H1 (cell line): Measurements from ENCODE around the gene LRRC8D. TPM values are rescaled to one million over a fixed set of nuclear protein-coding genes. Genes with fewer than 3 reads are reported as not detected.

ENCODE experiments used
- CTCF ChIA-PET: fragments of 300-600 bp; sonication (Branson Sonifier 250); formaldehyde crosslinking; loops from one replicate; lab custom pipeline; 2021; ENCODE audit not compliant: partially characterized antibody; lab: Charles Lee
- POLR2A ChIA-PET: fragments of 300-600 bp; sonication (Branson Sonifier 250); formaldehyde crosslinking; loops from one replicate; lab custom pipeline; 2021; ENCODE audit warnings: inconsistent platforms; ENCODE audit not compliant: partially characterized antibody; lab: Charles Lee
- DNase-seq, 2 experiments: peaks; one replicate each; pipeline versions ENCODE4 v3.0.0 to v3.0.0-alpha.2; 2010 to 2022; ENCODE audit warnings: low spot score in 2 of 2, low read depth in 1 of 2, mixed read lengths in 1 of 2
- FAIRE-seq: peaks from 2 replicates; lab custom pipeline; 2011; peaks lifted over from hg19 to GRCh38; lab: Jason Lieb, UNC
- H2AFZ ChIP-seq: 2 replicates; pipeline ENCODE4 v1.8.1; 2012; ENCODE audit warnings: low read length, inconsistent platforms
- H2AK5ac ChIP-seq: 2 replicates; pipeline ENCODE4 v1.6.1; 2013; ENCODE audit warnings: low read depth, low read length
- H2BK120ac ChIP-seq: replicated peaks from 2 replicates; pipeline ENCODE3; 2013; ENCODE audit warnings: low read depth, low read length, inconsistent platforms
- H2BK12ac ChIP-seq: 2 replicates; pipeline ENCODE4 v1.6.1; 2013; ENCODE audit warnings: low read depth, low read length
- H2BK15ac ChIP-seq: 2 replicates; pipeline ENCODE4 v1.6.1; 2013; ENCODE audit warnings: low read length
- H2BK20ac ChIP-seq: 2 replicates; pipeline ENCODE4 v1.6.1; 2013; ENCODE audit warnings: low read length
- H2BK5ac ChIP-seq: 2 replicates; pipeline ENCODE4 v1.6.1; 2013; ENCODE audit warnings: low read depth, low read length
- H3K14ac ChIP-seq: 2 replicates; pipeline ENCODE4 v1.6.1; 2013; ENCODE audit warnings: inconsistent platforms; ENCODE audit not compliant: insufficient read length
- H3K18ac ChIP-seq: 2 replicates; pipeline ENCODE4 v1.6.1; 2013; ENCODE audit warnings: low read length; ENCODE audit errors: extremely low read depth
- H3K23ac ChIP-seq: 2 replicates; pipeline ENCODE4 v1.6.1; 2013; ENCODE audit warnings: inconsistent platforms; ENCODE audit not compliant: insufficient read length
- H3K23me2 ChIP-seq: 2 replicates; pipeline ENCODE4 v1.6.1; 2013; ENCODE audit warnings: low read depth, low read length
- H3K27ac ChIP-seq: 2 replicates; pipeline ENCODE4 v1.6.1; 2011; ENCODE audit warnings: low read depth, low read length, inconsistent platforms
- H3K27me3 ChIP-seq, 4 experiments: replicated peaks in 1 of 4; 1 replicate in 1 of 4; 2 replicates in 3 of 4; pipeline versions ENCODE4 v1.6.1 to v1.8.1; 2011 to 2013; ENCODE audit warnings: low read length in 3 of 4, mild to moderate bottlenecking in 3 of 4, inconsistent platforms in 2 of 4, mixed read lengths in 2 of 4, moderate library complexity in 1 of 4; ENCODE audit not compliant: control insufficient read depth in 3 of 4, insufficient read depth in 3 of 4; ENCODE audit errors: extremely low read depth in 1 of 4
- H3K36me3 ChIP-seq, 4 experiments: 2 replicates each; pipeline versions ENCODE4 v1.6.1 to v1.8.1; 2011 to 2013; ENCODE audit warnings: mild to moderate bottlenecking in 4 of 4, low read length in 3 of 4, moderate library complexity in 2 of 4, control low read depth in 1 of 4, inconsistent platforms in 1 of 4; ENCODE audit not compliant: insufficient read depth in 4 of 4, control insufficient read depth in 2 of 4
- H3K4ac ChIP-seq: replicated peaks from 2 replicates; pipeline ENCODE3; 2013; ENCODE audit warnings: low read length, low read depth, mixed read lengths, inconsistent platforms; ENCODE audit not compliant: insufficient read length
- H3K4me1 ChIP-seq, 4 experiments: replicated peaks in 1 of 4; 1 replicate in 1 of 4; 2 replicates in 3 of 4; pipeline versions ENCODE4 v1.6.1 to v1.8.1; 2011 to 2013; ENCODE audit warnings: low read length in 3 of 4, inconsistent platforms in 2 of 4, mixed read lengths in 1 of 4; ENCODE audit not compliant: insufficient read depth in 4 of 4, control insufficient read depth in 3 of 4
- H3K4me2 ChIP-seq, 2 experiments: 2 replicates each; pipeline versions ENCODE4 v1.6.1 to v1.8.1; 2011 to 2013; ENCODE audit warnings: low read depth in 2 of 2, low read length in 2 of 2, control low read depth in 1 of 2, inconsistent platforms in 1 of 2, mild to moderate bottlenecking in 1 of 2; ENCODE audit not compliant: insufficient read depth in 1 of 2
- H3K4me3 ChIP-seq, 4 experiments: fragments of 200-600, 300-600 bp in 1 of 4; sonication (generic), shearing (Covaris generic), sonication (Bioruptor Twin) in 1 of 4; 2 replicates each; pipeline versions ENCODE4 v1.5.1 to v1.8.1; 2011 to 2016; ENCODE audit warnings: low read length in 4 of 4, low read depth in 3 of 4, control low read depth in 2 of 4, inconsistent platforms in 2 of 4, mild to moderate bottlenecking in 2 of 4, mixed read lengths in 1 of 4, moderate library complexity in 1 of 4; ENCODE audit not compliant: insufficient read depth in 2 of 4; ENCODE audit errors: extremely low read depth in 1 of 4
- H3K56ac ChIP-seq: replicated peaks from 2 replicates; pipeline ENCODE3; 2013; ENCODE audit warnings: low read depth, mild to moderate bottlenecking, mixed read lengths, low read length, inconsistent platforms; ENCODE audit not compliant: insufficient read length
- H3K79me1 ChIP-seq: 2 replicates; pipeline ENCODE4 v1.6.1; 2013; ENCODE audit warnings: low read depth, low read length, control low read depth
- H3K79me2 ChIP-seq, 2 experiments: 2 replicates each; pipeline versions ENCODE4 v1.6.1 to v1.8.1; 2012 to 2013; ENCODE audit warnings: low read length in 2 of 2, mild to moderate bottlenecking in 2 of 2, inconsistent platforms in 1 of 2; ENCODE audit not compliant: insufficient read depth in 2 of 2, control insufficient read depth in 1 of 2
- H3K9ac ChIP-seq, 4 experiments: replicated peaks in 1 of 4; 1 replicate in 1 of 4; 2 replicates in 3 of 4; pipeline versions ENCODE4 v1.6.1 to v1.8.1; 2011 to 2013; ENCODE audit warnings: low read depth in 3 of 4, low read length in 3 of 4, control low read depth in 2 of 4, mild to moderate bottlenecking in 2 of 4, moderate library complexity in 2 of 4, inconsistent platforms in 1 of 4; ENCODE audit errors: extremely low read depth in 1 of 4
- H3K9me3 ChIP-seq, 2 experiments: 2 replicates each; pipeline versions ENCODE4 v1.6.1 to v1.8.1; 2012 to 2013; ENCODE audit warnings: mild to moderate bottlenecking in 2 of 2, moderate library complexity in 2 of 2, control low read depth in 1 of 2, inconsistent platforms in 1 of 2, low read depth in 1 of 2, low read length in 1 of 2, mixed read lengths in 1 of 2; ENCODE audit not compliant: insufficient read depth in 2 of 2
- H4K20me1 ChIP-seq, 2 experiments: replicated peaks in 1 of 2; 2 replicates each; pipeline versions ENCODE3 to v1.8.1; 2011 to 2013; ENCODE audit warnings: inconsistent platforms in 2 of 2, low read length in 2 of 2, mild to moderate bottlenecking in 1 of 2; ENCODE audit not compliant: insufficient read depth in 2 of 2, control insufficient read depth in 1 of 2
- H4K5ac ChIP-seq: 2 replicates; pipeline ENCODE4 v1.6.1; 2013; ENCODE audit warnings: low read length, low read depth, mixed read lengths, inconsistent platforms; ENCODE audit not compliant: insufficient read length
- H4K8ac ChIP-seq: 2 replicates; pipeline ENCODE4 v1.8.0; 2013; ENCODE audit warnings: mild to moderate bottlenecking, moderate library complexity, low read length, inconsistent platforms; ENCODE audit not compliant: insufficient read depth; ENCODE audit errors: extremely low read depth
- H4K91ac ChIP-seq: replicated peaks from 2 replicates; pipeline ENCODE3; 2013; ENCODE audit warnings: low read length, mixed read lengths, inconsistent platforms; ENCODE audit not compliant: insufficient read length
- ASH2L ChIP-seq: fragments of 200-600, 300-600 bp; sonication (generic); IDR thresholded peaks from one replicate; pipeline ENCODE4 v1.7.1; 2017; ENCODE audit warnings: low read length
- ATF2 ChIP-seq: IDR thresholded peaks from 2 replicates; pipeline ENCODE4 v1.6.1; 2012; ENCODE audit warnings: low read length, inconsistent platforms
- FOSL1 ChIP-seq: IDR thresholded peaks from 2 replicates; pipeline ENCODE4 v1.6.1; 2011; ENCODE audit warnings: mild to moderate bottlenecking, low read depth, low read length, moderate library complexity; ENCODE audit not compliant: insufficient read depth
- KDM1A ChIP-seq: fragments of 200-600, 300-600 bp; sonication (generic); IDR thresholded peaks from 2 replicates; pipeline ENCODE4 v1.7.1; 2016; ENCODE audit warnings: mild to moderate bottlenecking, low read length, borderline replicate concordance
- NANOG ChIP-seq: IDR thresholded peaks from 2 replicates; pipeline ENCODE4 v1.6.1; 2011; ENCODE audit warnings: low read length, low read depth, mild to moderate bottlenecking, inconsistent platforms; ENCODE audit not compliant: insufficient read depth, poor library complexity, severe bottlenecking
- NRF1 ChIP-seq: IDR thresholded peaks from 2 replicates; pipeline ENCODE4 v1.6.1; 2011; ENCODE audit warnings: mild to moderate bottlenecking, low read depth, low read length, improper control_type of control experiment
- POLR2A ChIP-seq, 2 experiments: IDR thresholded peaks; 1 replicate in 1 of 2; 2 replicates in 1 of 2; pipeline ENCODE4 v1.6.1; 2011; ENCODE audit warnings: low read depth in 2 of 2, low read length in 2 of 2, mild to moderate bottlenecking in 2 of 2; ENCODE audit errors: control extremely low read depth in 1 of 2
- SAP30 ChIP-seq: fragments of 300-600 bp; sonication (generic); IDR thresholded peaks from 2 replicates; pipeline ENCODE4 v1.7.1; 2012; ENCODE audit warnings: low read length, moderate library complexity, mild to moderate bottlenecking, inconsistent platforms; ENCODE audit not compliant: insufficient read depth, insufficient replicate concordance
- SIN3A ChIP-seq, 2 experiments: IDR thresholded peaks in 1 of 2; conservative IDR thresholded peaks in 1 of 2; 2 replicates each; pipeline ENCODE4 v1.6.1; 2011 to 2012; ENCODE audit warnings: low read length in 2 of 2, improper control_type of control experiment in 1 of 2, low read depth in 1 of 2, mild to moderate bottlenecking in 1 of 2
- SUZ12 ChIP-seq: fragments of 200-600 bp; sonication (generic); IDR thresholded peaks from 2 replicates; pipeline ENCODE4 v1.6.1; 2012; ENCODE audit warnings: mild to moderate bottlenecking, inconsistent platforms, low read length, moderate library complexity, mixed read lengths
- YY1 ChIP-seq: IDR thresholded peaks from 2 replicates; pipeline ENCODE4 v1.6.1; 2011; ENCODE audit warnings: low read depth, mild to moderate bottlenecking, low read length
- polyA plus RNA-seq, 7 experiments: library from polyadenylated mRNA; depleted of rRNA in 3 of 7; stranded (reverse) in 5 of 7; unstranded in 2 of 7; fragments of >200 nt in 5 of 7; fragments of 200-250 nt in 2 of 7; gene quantifications; 1 replicate in 5 of 7; 2 replicates in 1 of 7; 4 replicates in 1 of 7; pipeline versions ENCODE4 v1.2.1 to v1.2.3, GENCODE V29; 2011 to 2013; ENCODE audit warnings: missing spikeins in 2 of 7, mixed read lengths in 2 of 7
- total RNA-seq: library from RNA; stranded (reverse); fragmentation: NEBNext Ultra II Directional; extraction: Animal tissue kit (Norgen Biotek cat#: 25700); gene quantifications from 2 replicates; pipeline ENCODE4 v1.2.1, GENCODE V29; 2021

The LRRC8D gene
- total and polyA plus RNA-seq, 2 of the 8 experiments (the other 6 are each of a cell fraction or from before 2014, with no cell fraction given) = 42.0 to 58.5 TPM

- no peak for FAIRE-seq
- peaks cover 2% of the 10 kb centered on the region; the same call in 1 of the 2 replicates for H3K23me2 ChIP-seq
- H3K27me3 ChIP-seq = no peaks in the 10 kb centered on the region
- DNase-seq = no peak
- H4K91ac ChIP-seq = no peak overlapping the region
- H4K20me1 ChIP-seq = peaks cover 0 to 2% of the 10 kb centered on the region in 2 experiments
- H3K56ac ChIP-seq = no peak overlapping the region
- H3K9ac ChIP-seq = no peak overlapping the region
- H3K4me2 ChIP-seq = no peak overlapping the region
- peaks cover 0 to 3% (median 0%) of the 10 kb centered on the region in 4 experiments; a peak in 1 of 7 replicates for H3K4me1 ChIP-seq
- H3K14ac ChIP-seq = no peak overlapping the region
- CTCF ChIA-PET = interaction anchor here (1.0 to 1.5 kb wide), 3 partner anchors 13 to 113 kb away, joined by 3 to 5 read pairs (median 3); no protein-coding TSS in a partner anchor
- no peak overlapping the region for H4K5ac ChIP-seq
- H2AK5ac ChIP-seq = no peak overlapping the region
- no peaks in the 10 kb centered on the region for H3K9me3 ChIP-seq
- H3K36me3 ChIP-seq = peaks cover 0 to 12% (median 5%) of the 10 kb centered on the region in 4 experiments; a peak in 4 of 8 replicates
- H2BK12ac ChIP-seq = no peak overlapping the region
- H2AFZ ChIP-seq = no peak overlapping the region
- no peak overlapping the region for H3K27ac ChIP-seq
- H2BK5ac ChIP-seq = no peak overlapping the region
- H2BK15ac ChIP-seq = no peak overlapping the region
- TF ChIP-seq NRF1 (no peak), SUZ12 (no peak), FOSL1 (no peak), SAP30 (no peak), POLR2A (IDR thresholded peaks at IDR 0.05; ENCODE audit: control extremely low read depth in 1 of 2, low read depth in 2 of 2, low read length in 2 of 2) (no peak), ATF2 (no peak), NANOG (no peak), SIN3A (conservative IDR thresholded peaks at IDR 0.05 in 1 of 2, IDR thresholded peaks at IDR 0.05 in 1 of 2; ENCODE audit: low read depth in 1 of 2, low read length in 2 of 2) (no peak), KDM1A (no peak), ASH2L (no peak), YY1 (no peak)
- no peak overlapping the region for H2BK120ac ChIP-seq
- POLR2A ChIA-PET = interaction anchor here (1.3 kb wide), 1 partner anchor 14 kb away, joined by 3 read pairs; no protein-coding TSS in a partner anchor
- H3K18ac ChIP-seq = no peak overlapping the region
- no peak overlapping the region for H3K4ac ChIP-seq
- no peak overlapping the region for H3K23ac ChIP-seq
- no peak overlapping the region for H3K4me3 ChIP-seq
- no peaks in the 10 kb centered on the region for H3K79me1 ChIP-seq
- no peak overlapping the region for H2BK20ac ChIP-seq
- H4K8ac ChIP-seq = no peak overlapping the region
- H3K79me2 ChIP-seq = peaks cover 4 to 53% of the 10 kb centered on the region in 2 experiments; a peak in 3 of 4 replicates
Observed at GRCh38 chr1:89873288-89873687, 52.5 kb downstream of the LRRC8D start.
